HEK293 (cell line): ENCODE results near the gene PDLIM1.

ENCODE experiments used
- CTCF ChIA-PET: fragments of 350-600 bp; formaldehyde crosslinking; extraction: SDS; loops from one replicate; lab custom pipeline; 2021; ENCODE audit warnings: antibody characterized with exemption; lab: Yijun Ruan, JAX
- POLR2A ChIA-PET: fragments of 300-600 bp; formaldehyde crosslinking; extraction: SDS; loops from one replicate; lab custom pipeline; 2020; ENCODE audit warnings: antibody characterized with exemption, inconsistent platforms; lab: Yijun Ruan, JAX
- H3K27ac ChIP-seq: fragments of 200-500 bp; sonication (Bioruptor generic); 2 replicates; pipeline ENCODE4 v1.5.1; 2014; ENCODE audit warnings: low read depth, low read length, control low read depth, inconsistent platforms; ENCODE audit errors: extremely low read depth
- H3K36me3 ChIP-seq, 2 experiments: fragments of 200-500 bp in 1 of 2; sonication (Bioruptor generic) in 1 of 2; 1 replicate in 1 of 2; 2 replicates in 1 of 2; pipeline ENCODE4 v1.5.1; 2014 to 2017; ENCODE audit warnings: inconsistent platforms in 2 of 2, low read length in 2 of 2; ENCODE audit not compliant: control insufficient read depth in 2 of 2, insufficient read depth in 1 of 2
- H3K4me1 ChIP-seq: fragments of 200-500 bp; sonication (Bioruptor generic); 2 replicates; pipeline ENCODE4 v1.5.1; 2014; ENCODE audit warnings: mild to moderate bottlenecking, low read length, inconsistent platforms; ENCODE audit not compliant: control insufficient read depth, insufficient read depth
- H3K4me3 ChIP-seq: 2 replicates; pipeline ENCODE4 v1.5.1; 2011; ENCODE audit warnings: low read depth, mild to moderate bottlenecking, control low read depth, low read length, moderate library complexity
- H3K9me3 ChIP-seq: fragments of 200-500 bp; sonication (Bioruptor generic); 2 replicates; pipeline ENCODE4 v1.5.1; 2014; ENCODE audit warnings: low read depth, low read length, inconsistent platforms; ENCODE audit not compliant: control insufficient read depth, insufficient read depth
- GLI4 ChIP-seq: fragments of 450-650 bp; formaldehyde crosslinking; IDR thresholded peaks from 2 replicates; pipeline ENCODE4 v1.5.1; 2016; ENCODE audit warnings: missing biosample characterization, missing genetic modification characterization
- HOXA7 ChIP-seq: sonication (generic); formaldehyde crosslinking; IDR thresholded peaks from 2 replicates; pipeline ENCODE4 v1.8.1; 2022; ENCODE audit warnings: missing genetic modification reagents, borderline replicate concordance
- KLF1 ChIP-seq: fragments of 450-650 bp; formaldehyde crosslinking; IDR thresholded peaks from 2 replicates; pipeline ENCODE4 v1.5.1; 2016; ENCODE audit warnings: missing biosample characterization, missing genetic modification characterization
- KLF10 ChIP-seq: fragments of 450-650 bp; IDR thresholded peaks from 2 replicates; pipeline ENCODE4 v1.5.1; 2018; ENCODE audit warnings: missing biosample characterization, mild to moderate bottlenecking, missing genetic modification characterization
- MEIS1 ChIP-seq: sonication (generic); formaldehyde crosslinking; IDR thresholded peaks from 2 replicates; pipeline ENCODE4 v1.8.1; 2022; ENCODE audit warnings: missing genetic modification reagents, mild to moderate bottlenecking, borderline replicate concordance
- SALL2 ChIP-seq: fragments of 450-650 bp; formaldehyde crosslinking; IDR thresholded peaks from 2 replicates; pipeline ENCODE4 v1.5.0; 2017; ENCODE audit warnings: missing biosample characterization, mild to moderate bottlenecking, missing genetic modification characterization, borderline replicate concordance
- SP2 ChIP-seq: fragments of 450-650 bp; formaldehyde crosslinking; IDR thresholded peaks from 2 replicates; pipeline ENCODE4 v1.5.1; 2016; ENCODE audit warnings: missing biosample characterization, missing genetic modification characterization
- TCF7L2 ChIP-seq: IDR thresholded peaks from 2 replicates; pipeline ENCODE4 v1.6.1; 2011; ENCODE audit warnings: low read depth, mild to moderate bottlenecking, inconsistent platforms, low read length, moderate library complexity, borderline replicate concordance
- TRIM28 ChIP-seq: IDR thresholded peaks from 2 replicates; pipeline ENCODE4 v1.6.1; 2011; ENCODE audit warnings: low read length, control low read depth, borderline replicate concordance
- ZBTB49 ChIP-seq: fragments of 450-650 bp; formaldehyde crosslinking; IDR thresholded peaks from 2 replicates; pipeline ENCODE4 v1.5.1; 2016; ENCODE audit warnings: missing biosample characterization, missing genetic modification characterization, low read depth
- ZBTB6 ChIP-seq: fragments of 450-650 bp; formaldehyde crosslinking; IDR thresholded peaks from 2 replicates; pipeline ENCODE4 v1.5.1; 2017; ENCODE audit warnings: missing biosample characterization, missing genetic modification characterization
- ZBTB8A ChIP-seq: fragments of 450-650 bp; formaldehyde crosslinking; IDR thresholded peaks from 2 replicates; pipeline ENCODE4 v1.5.1; 2016; ENCODE audit warnings: missing biosample characterization, missing genetic modification characterization
- ZFHX2 ChIP-seq: fragments of 450-650 bp; formaldehyde crosslinking; conservative IDR thresholded peaks from 2 replicates; pipeline ENCODE4 v1.5.1; 2016; ENCODE audit warnings: missing biosample characterization, missing genetic modification characterization
- ZFP69B ChIP-seq: fragments of 450-650 bp; formaldehyde crosslinking; IDR thresholded peaks from 2 replicates; pipeline ENCODE4 v1.5.1; 2016; ENCODE audit warnings: missing biosample characterization, missing genetic modification characterization
- ZNF133 ChIP-seq: fragments of 450-650 bp; formaldehyde crosslinking; IDR thresholded peaks from 2 replicates; pipeline ENCODE4 v1.5.1; 2016; ENCODE audit warnings: missing biosample characterization, missing genetic modification characterization
- ZNF16 ChIP-seq: fragments of 450-650 bp; formaldehyde crosslinking; IDR thresholded peaks from 2 replicates; pipeline ENCODE4 v1.5.1; 2016; ENCODE audit warnings: low read depth, missing biosample characterization, missing genetic modification characterization
- ZNF175 ChIP-seq: fragments of 450-650 bp; formaldehyde crosslinking; IDR thresholded peaks from 2 replicates; pipeline ENCODE4 v1.5.1; 2016; ENCODE audit warnings: missing biosample characterization, missing genetic modification characterization
- ZNF433 ChIP-seq: fragments of 450-650 bp; formaldehyde crosslinking; IDR thresholded peaks from 2 replicates; pipeline ENCODE4 v1.5.1; 2016; ENCODE audit warnings: missing biosample characterization, missing genetic modification characterization, low read depth
- ZNF549 ChIP-seq: fragments of 450-650 bp; IDR thresholded peaks from 2 replicates; pipeline ENCODE4 v1.5.1; 2018; ENCODE audit warnings: missing biosample characterization, missing genetic modification characterization, mild to moderate bottlenecking, inconsistent platforms, moderate library complexity
- ZNF561 ChIP-seq: fragments of 450-650 bp; IDR thresholded peaks from 2 replicates; pipeline ENCODE4 v1.5.1; 2018; ENCODE audit warnings: missing biosample characterization, missing genetic modification characterization, borderline replicate concordance
- ZNF660 ChIP-seq: fragments of 450-650 bp; IDR thresholded peaks from 2 replicates; pipeline ENCODE4 v1.5.1; 2018; ENCODE audit warnings: missing biosample characterization, mild to moderate bottlenecking, missing genetic modification characterization
- ZNF701 ChIP-seq: fragments of 450-650 bp; formaldehyde crosslinking; IDR thresholded peaks from 2 replicates; pipeline ENCODE4 v1.5.1; 2016; ENCODE audit warnings: missing biosample characterization, missing genetic modification characterization
- ZNF843 ChIP-seq: fragments of 450-650 bp; formaldehyde crosslinking; IDR thresholded peaks from 2 replicates; pipeline ENCODE4 v1.5.1; 2016; ENCODE audit warnings: missing biosample characterization, missing genetic modification characterization
- TF ChIP-seq, protein P1 (sequence below): fragments of 450-650 bp; formaldehyde crosslinking; conservative IDR thresholded peaks from 2 replicates; pipeline ENCODE4 v1.5.1; 2016; ENCODE audit warnings: low read depth, missing biosample characterization, missing genetic modification characterization
- TF ChIP-seq, protein P2 (sequence below): fragments of 450-650 bp; formaldehyde crosslinking; IDR thresholded peaks from 2 replicates; pipeline ENCODE4 v1.5.1; 2016; ENCODE audit warnings: missing biosample characterization, missing genetic modification characterization

Gene PDLIM1

DNA sequence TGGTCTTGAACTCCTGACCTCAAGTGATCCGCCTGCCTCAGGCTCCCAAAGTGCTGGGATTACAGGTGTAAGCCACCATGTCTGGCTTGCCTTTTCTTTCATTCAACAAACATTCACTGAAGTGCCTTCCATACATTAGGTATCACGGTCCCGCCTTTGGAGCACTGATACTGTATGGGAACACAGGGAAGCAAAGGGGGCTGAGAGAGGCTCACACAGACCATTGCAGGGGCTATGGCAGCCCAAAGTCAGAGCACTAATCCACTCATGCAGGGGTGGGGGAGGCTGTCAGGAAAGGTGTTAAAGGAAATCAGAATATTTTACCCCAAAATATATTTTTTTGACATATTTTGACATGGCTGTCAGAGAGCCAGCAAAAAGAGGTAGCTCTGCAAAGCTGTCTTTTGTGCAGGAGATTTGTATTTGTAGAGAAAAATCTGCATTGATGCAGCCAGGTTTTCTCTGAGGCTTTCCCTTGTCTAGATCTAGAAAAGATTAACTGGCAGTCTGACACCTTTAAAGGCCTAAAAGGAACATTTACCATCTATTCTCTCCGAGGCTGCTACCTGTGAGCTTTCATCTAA is 42.0 kb upstream of the PDLIM1 start:
- Histone ChIP-seq H3K27ac (no peak overlapping the region), H3K4me1 (0 out of 2 replicates have a peak, but pooled peaks cover under 1% of the 10 kb centered on the region), H3K36me3 (no peaks in the 10 kb centered on the region), H3K9me3 (no peaks in the 10 kb centered on the region), H3K4me3 (no peak overlapping the region)
- CTCF ChIA-PET, result interaction anchor here (0.7 kb wide), 1 partner anchor 148 kb away, joined by 6 read pairs; no protein-coding TSS in a partner anchor
- POLR2A ChIA-PET, result interaction anchor here (1.1 kb wide), 1 partner anchor 9 kb away, joined by 3 read pairs; no protein-coding TSS in a partner anchor
- TF ChIP-seq KLF1 (no peak), ZNF549 (tag by site-specific recombination) (no peak), ZBTB8A (tag by site-specific recombination) (no peak), MEIS1 (no peak), ZBTB49 (tag by site-specific recombination) (no peak)
- TF ChIP-seq, protein P1, sequence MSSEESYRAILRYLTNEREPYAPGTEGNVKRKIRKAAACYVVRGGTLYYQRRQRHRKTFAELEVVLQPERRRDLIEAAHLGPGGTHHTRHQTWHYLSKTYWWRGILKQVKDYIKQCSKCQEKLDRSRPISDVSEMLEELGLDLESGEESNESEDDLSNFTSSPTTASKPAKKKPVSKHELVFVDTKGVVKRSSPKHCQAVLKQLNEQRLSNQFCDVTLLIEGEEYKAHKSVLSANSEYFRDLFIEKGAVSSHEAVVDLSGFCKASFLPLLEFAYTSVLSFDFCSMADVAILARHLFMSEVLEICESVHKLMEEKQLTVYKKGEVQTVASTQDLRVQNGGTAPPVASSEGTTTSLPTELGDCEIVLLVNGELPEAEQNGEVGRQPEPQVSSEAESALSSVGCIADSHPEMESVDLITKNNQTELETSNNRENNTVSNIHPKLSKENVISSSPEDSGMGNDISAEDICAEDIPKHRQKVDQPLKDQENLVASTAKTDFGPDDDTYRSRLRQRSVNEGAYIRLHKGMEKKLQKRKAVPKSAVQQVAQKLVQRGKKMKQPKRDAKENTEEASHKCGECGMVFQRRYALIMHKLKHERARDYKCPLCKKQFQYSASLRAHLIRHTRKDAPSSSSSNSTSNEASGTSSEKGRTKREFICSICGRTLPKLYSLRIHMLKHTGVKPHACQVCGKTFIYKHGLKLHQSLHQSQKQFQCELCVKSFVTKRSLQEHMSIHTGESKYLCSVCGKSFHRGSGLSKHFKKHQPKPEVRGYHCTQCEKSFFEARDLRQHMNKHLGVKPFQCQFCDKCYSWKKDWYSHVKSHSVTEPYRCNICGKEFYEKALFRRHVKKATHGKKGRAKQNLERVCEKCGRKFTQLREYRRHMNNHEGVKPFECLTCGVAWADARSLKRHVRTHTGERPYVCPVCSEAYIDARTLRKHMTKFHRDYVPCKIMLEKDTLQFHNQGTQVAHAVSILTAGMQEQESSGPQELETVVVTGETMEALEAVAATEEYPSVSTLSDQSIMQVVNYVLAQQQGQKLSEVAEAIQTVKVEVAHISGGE (tag by site-specific recombination), result no peak

DNA sequence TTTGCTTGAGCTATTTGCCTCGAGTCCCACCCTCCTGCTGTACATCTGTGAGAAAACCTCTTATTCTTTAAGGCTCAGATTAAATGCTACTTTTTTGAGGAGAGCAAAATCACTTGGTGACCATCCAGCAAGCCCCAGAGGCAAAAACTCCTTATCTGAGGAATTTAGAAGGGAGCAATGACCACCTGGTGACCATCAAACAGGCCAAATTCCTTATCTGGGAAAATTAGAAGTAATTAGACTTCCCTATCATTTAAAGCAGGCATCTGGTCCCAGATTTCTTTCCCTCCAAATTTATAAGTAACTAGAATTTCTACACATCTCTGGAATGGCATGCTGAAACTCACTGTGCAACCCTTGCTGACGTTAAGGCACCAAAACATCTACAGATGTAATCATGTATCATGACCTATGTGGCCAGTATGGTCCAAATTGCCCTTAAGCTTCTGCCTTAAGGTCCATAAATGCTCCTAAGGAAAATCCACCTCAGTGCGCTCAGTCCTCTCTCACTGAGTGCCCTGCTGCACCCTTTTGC is 40.9 kb upstream of the PDLIM1 start:
- CTCF ChIA-PET, result no interaction called here
- H3K4me3 ChIP-seq, result no peak overlapping the region
- TF ChIP-seq KLF1 (no peak), SALL2 (tag by site-specific recombination) (no peak), ZNF433 (tag by site-specific recombination) (no peak), ZFHX2 (tag by site-specific recombination) (no peak), TRIM28 (no peak), GLI4 (no peak), HOXA7 (CRISPR knock-in tag) (no peak), KLF10 (tag by site-specific recombination) (no peak), ZNF701 (tag by site-specific recombination) (no peak), ZFP69B (tag by site-specific recombination) (no peak), ZNF660 (tag by site-specific recombination) (no peak), ZNF175 (tag by site-specific recombination) (no peak), TCF7L2 (no peak), ZNF16 (no peak), ZBTB6 (no peak), ZNF561 (tag by site-specific recombination) (no peak), ZNF843 (tag by site-specific recombination) (no peak), SP2 (tag by site-specific recombination) (no peak), ZNF133 (no peak)
- TF ChIP-seq, protein P2, sequence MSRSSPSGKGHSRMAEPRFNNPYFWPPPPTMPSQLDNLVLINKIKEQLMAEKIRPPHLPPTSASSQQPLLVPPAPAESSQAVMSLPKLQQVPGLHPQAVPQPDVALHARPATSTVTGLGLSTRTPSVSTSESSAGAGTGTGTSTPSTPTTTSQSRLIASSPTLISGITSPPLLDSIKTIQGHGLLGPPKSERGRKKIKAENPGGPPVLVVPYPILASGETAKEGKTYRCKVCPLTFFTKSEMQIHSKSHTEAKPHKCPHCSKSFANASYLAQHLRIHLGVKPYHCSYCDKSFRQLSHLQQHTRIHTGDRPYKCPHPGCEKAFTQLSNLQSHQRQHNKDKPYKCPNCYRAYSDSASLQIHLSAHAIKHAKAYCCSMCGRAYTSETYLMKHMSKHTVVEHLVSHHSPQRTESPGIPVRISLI (tag by site-specific recombination), result no peak
- H3K9me3 ChIP-seq, result no peaks in the 10 kb centered on the region
- H3K4me1 ChIP-seq, result peaks cover 9% of the 10 kb centered on the region
- H3K36me3 ChIP-seq, result no peaks in the 10 kb centered on the region
- POLR2A ChIA-PET, result no interaction called here
- H3K27ac ChIP-seq, result no peak overlapping the region
